Measurements from ENCODE around the gene CKAP2L. TPM values are rescaled to one million over a fixed set of nuclear protein-coding genes. Genes with fewer than 3 reads are reported as not detected.

The CKAP2L gene
- 3.9 and 15.8 TPM in 2 replicates for total RNA-seq

GRCh38 chr2:112764071-112765044 is at the start of gene CKAP2L:
Gene CKAP2L, minus strand, starts transcription at chr2:112764609. Its CDS starts 11 bp downstream, at chr2:112764598.

GRCh38 chr2:112784199-112785189 is 20.1 kb upstream of the CKAP2L start, which contains the start of gene IL1A:
Gene IL1A, minus strand, starts transcription at chr2:112784493. Its CDS starts 723 bp downstream, at chr2:112783770.

GRCh38 chr2:112720785-112721184 is 43.6 kb downstream of the CKAP2L start, which contains the start of gene NT5DC4:
Gene NT5DC4, plus strand, starts transcription at chr2:112721020. Its CDS starts 60 bp downstream, at chr2:112721080.

Other genes starting within 250 kb of the CKAP2L start
- 16.7 and 20.9 TPM in 2 replicates for gene POLR1B, start 222.1 kb downstream of the CKAP2L start, total RNA-seq
- 7.0 and 12.5 TPM in 2 replicates for gene CHCHD5, start 180.0 kb downstream of the CKAP2L start, total RNA-seq
- 122 and 398 TPM in 2 replicates for gene SLC20A1, start 118.7 kb downstream of the CKAP2L start, total RNA-seq
- gene NT5DC4, start 43.6 kb downstream of the CKAP2L start, total RNA-seq = 0.11 TPM in 1 of 2 replicates, not detected in the other
- 0.12 and 0.22 TPM in 2 replicates for gene IL1A, start 19.9 kb upstream of the CKAP2L start, total RNA-seq
- gene IL1B, start 72.2 kb upstream of the CKAP2L start, total RNA-seq = 0.77 and 1.7 TPM in 2 replicates
- 0.22 TPM in 1 of 2 replicates, not detected in the other for gene IL37, start 146.6 kb upstream of the CKAP2L start, total RNA-seq
- gene IL36G, start 213.4 kb upstream of the CKAP2L start, total RNA-seq = not detected in 2 replicates
- gene IL36A, start 240.8 kb upstream of the CKAP2L start, total RNA-seq = not detected in 2 replicates

All from uterine smooth muscle cell (primary cell).